Activated CD4-positive, alpha-beta T cell treated with anti-CD3 and anti-CD28 coated beads, Interleukin-2, amount 50 U/mL, for 24 hours (primary cell): Measurements from ENCODE around the gene HMCES.
"Not testable (repeated sequence)": the region's sequence is repeated elsewhere in the genome, so short reads cannot be mapped to it uniquely, and the experiment has no call there.

Source experiments
- DNase-seq, 2 donors: peaks; one replicate each; pipeline ENCODE4 v3.0.0-alpha.2; 2020; ENCODE audit warnings: low read depth in 1 of 2, low spot score in 1 of 2

The HMCES gene

DNA sequence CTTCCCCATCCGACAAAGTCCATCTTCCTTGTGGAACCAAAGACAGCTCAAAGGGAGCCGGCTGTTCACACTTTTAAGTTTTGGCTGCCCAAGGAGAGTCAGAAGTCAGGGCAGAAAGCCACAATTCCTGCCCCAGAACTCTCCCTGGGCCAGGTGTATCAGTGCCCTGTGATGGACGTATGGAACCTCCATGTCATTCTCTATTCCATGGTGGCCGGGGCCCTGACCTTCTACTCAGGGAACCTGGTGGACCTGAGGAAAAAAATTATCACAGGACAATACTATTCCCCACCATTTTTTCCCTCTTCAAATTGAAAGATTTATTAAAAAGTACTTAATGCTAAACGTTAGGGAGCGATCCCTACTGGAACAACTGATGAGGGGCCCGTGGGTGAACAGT lies 66.6 kb downstream of the HMCES start:
- DNase-seq: no peak

- DNase-seq: no peak
These were observed 67.3 kb downstream of the HMCES start for GRCh38 chr3:129345971-129346370.

DNA sequence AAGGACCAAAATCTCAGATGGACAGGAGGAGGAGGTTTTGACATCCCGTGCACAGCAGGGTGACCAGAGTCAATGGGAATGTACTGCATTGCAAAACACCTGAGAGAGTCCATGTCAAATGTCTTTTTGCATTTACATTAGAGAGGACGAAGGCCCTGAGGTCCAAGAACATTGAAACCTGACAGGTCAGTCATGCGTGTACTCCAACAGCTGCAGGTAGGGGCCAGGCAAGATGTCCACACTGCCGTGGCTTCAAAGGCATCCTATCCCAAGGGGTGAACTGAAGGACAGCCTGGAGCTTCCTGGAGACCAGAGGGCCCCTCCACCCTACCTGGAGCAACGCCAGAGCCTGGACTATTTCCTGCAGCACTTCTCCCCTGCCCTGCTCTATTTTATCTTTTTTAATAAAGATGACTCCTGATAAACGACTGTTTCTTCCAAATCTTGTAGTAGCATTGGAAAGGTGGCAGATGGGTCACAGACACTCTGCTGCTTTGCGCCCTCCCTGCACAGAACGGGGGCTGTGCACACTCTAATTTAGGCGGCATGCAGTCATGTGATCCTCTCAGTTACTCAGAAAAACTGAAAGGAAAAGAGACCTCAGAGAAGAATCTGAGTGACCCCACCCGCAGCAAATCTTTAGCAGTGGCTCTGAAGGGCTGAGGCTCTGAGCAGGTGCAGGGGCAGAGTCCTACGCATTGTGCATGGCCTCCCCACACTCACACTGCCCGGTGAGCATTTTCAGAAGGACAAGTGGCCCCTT lies 68.2 kb downstream of the HMCES start:
- no peak for DNase-seq

- no peak for DNase-seq
These were observed 68.8 kb downstream of the HMCES start for GRCh38 chr3:129347458-129347845.

- no peak for DNase-seq
These were observed 70.1 kb downstream of the HMCES start for GRCh38 chr3:129348734-129349133.

DNA sequence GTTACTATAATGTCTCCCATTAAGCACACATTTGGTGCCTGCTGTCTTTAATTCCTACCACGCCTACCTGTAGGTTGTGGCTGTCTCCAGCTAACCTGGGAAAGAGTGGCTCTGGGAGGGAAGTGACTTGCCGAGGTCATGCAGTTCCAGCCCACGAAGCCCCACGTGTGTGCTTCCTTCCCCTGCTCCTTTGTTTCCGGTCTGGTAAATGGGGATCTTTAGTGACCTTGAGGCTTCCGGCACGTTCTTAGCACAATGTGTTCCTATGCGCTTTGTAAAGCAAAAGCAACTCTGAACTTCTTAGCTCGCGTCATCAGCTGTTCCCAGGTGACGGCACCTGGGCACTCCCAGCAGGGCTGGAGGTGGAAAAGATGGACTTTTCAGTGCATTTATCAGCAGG lies 70.5 kb downstream of the HMCES start:
- not testable (repeated sequence) for DNase-seq

DNA sequence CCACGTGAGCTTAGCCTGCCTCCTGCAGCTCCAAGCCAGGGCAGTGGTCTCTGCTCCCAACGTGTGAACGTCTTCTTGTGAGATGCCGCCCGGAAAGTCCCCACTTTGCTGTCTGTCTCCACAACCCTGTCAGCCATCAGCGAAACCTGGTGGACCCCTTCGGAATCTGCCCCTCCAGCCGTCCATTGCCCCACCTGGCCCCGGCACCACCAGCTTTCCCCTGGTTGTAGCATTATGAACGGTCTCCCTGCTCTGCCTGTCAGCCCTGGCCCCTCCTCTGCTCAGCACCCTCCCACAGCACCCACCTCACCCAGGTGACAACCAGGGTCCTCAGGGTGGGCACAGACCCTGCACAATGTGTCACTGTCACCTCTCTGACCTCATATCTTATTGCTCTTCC lies 71.1 kb downstream of the HMCES start:
- DNase-seq: no peak

DNA sequence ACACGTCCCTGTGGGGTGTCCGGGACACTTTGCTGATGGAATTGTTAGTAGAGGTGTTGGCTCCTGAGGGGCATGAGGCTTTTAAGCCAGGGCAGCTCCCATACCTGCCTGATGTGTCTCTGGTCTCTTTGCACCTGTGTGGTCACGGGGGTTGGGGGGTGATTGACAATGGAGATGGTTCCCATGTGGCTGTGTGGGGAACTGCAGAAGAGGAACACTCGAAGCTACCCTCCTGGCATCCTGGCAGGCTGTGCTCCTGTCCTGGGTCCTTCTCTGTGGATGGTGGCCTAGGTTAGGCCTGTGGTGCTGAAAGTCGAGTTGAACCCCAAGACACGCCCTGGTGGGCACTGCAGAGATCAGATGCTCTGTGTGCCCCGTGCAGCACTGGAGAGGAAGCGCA lies 73.4 kb downstream of the HMCES start:
- no peak for DNase-seq

DNA sequence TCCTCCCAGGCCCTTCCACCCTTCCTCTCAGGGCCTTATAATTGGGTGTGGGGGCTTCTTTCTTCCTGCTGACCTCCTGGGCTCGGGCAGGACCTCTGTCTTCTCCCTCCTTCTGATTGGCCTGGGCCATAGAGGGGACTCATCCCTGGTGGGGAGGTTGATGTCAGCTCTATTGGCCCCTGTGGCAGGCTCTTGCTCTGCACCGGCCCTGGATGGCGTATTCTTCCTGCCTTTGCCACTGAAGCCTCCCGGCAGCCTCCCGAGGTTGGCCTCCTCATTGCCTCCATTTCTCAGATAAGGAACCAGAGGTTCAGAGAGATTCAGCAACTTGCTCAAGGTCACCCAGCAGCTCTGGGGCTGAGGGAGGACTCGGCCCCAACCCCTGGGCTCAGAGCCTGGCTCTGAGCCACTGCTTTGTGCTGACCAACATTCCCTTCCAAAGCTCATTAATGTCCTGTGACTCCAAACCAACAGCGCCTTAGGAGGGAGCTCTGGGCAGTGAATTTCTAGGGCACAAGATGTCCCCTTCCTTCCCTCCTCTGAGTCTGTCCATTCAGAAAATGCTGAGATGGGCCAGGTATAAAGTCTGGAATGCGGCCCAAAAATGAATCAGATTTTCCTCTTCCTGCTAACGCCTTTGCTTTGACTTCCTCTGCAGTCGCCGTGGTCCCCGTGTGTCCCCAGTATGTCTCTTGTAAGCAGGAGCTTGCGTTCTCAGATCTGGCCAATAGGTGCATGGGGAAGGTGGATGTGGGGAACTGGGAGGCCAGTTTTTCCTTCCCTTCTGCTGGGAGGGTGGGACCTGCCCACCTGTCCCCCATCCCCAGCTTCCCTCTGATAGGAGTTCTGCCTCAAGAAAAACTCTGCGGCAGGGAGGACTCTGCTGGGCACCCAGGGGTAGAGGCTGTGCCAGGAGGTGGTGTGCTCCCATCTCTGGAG lies 74.2 kb downstream of the HMCES start:
- DNase-seq: no peak

GRCh38 chr3:129353589-129353941 lies 74.9 kb downstream of the HMCES start:
- DNase-seq: no peak
